Inflammatory macrophage treated with lipopolysaccharide for 1 hour (primary cell): ENCODE results near the gene ZNF646.

Experiments
- DNase-seq, 2 donors: peaks; one replicate each; pipeline ENCODE4 v3.0.0-alpha.2; 2020 to 2022

The ZNF646 gene

DNA sequence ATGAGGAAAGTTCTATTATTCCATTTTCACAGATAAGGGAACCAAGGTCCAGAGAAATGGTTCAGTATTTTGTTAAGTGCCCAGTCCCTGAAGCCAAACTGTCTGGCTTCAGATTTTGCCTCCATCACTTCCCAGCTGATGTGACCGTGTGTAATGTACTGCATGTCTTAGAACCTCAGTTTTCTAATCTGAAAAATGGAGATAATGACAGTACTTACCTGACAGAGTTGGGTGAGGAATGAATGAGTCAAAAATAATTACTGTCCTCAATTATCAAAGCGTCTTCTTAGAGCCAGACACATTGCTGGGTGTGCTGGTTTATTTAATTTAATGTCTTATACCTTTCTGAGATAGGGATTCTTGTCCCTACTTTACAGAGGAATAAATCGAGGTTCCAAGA is 6.9 kb upstream of the ZNF646 start:
- DNase-seq, result no peak

DNA sequence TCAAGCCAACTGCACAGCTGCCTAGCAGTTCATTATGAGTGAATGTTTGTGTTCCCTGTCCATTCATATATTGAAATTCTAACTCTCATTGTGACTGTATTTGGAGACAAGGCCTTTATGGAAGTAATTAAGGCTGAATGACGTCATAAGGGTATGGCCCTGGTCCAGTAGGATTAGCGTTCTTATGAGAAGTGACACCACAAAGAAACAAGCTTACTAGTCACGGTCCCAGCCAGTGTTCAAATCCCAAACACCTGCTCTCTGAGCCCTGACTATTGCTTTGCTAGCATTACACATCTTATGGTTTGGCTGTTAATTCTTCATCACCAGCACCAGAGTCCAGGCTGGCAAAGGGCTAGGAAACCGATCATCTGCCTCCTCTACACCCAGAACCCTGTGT is 2.4 kb upstream of the ZNF646 start:
- DNase-seq, result peak; percentile 22

DNA sequence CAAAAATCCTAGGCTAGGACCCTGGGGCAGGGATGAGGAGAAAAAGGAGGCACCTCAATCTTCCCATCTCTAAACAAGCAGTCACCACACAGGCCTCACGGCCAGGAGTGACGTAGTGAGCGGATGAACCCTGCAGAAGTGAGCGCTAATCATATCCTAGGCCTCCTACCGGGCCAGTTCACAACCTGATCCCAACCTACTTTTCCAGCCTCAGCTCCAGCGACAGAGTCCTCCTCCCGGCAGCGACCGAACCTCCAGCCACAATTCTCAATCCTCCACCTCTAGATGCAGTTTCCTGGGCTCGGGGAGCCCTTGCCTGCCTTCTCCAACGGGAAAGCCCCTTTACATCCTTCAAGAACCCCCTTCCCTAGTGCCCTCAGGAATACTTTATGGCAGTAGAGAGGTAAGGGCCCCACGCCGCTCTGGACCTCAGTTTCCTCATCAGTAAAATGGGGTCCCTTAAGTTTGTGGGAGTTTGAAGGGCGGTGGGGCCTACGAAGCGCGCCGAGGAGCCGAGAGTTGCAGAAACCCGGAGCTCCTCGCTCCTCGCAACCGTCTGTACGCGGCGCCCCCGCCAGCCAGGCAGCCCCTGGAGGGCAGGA is 1.6 kb upstream of the ZNF646 start:
- DNase-seq, result peak; percentile 5 to 20

DNA sequence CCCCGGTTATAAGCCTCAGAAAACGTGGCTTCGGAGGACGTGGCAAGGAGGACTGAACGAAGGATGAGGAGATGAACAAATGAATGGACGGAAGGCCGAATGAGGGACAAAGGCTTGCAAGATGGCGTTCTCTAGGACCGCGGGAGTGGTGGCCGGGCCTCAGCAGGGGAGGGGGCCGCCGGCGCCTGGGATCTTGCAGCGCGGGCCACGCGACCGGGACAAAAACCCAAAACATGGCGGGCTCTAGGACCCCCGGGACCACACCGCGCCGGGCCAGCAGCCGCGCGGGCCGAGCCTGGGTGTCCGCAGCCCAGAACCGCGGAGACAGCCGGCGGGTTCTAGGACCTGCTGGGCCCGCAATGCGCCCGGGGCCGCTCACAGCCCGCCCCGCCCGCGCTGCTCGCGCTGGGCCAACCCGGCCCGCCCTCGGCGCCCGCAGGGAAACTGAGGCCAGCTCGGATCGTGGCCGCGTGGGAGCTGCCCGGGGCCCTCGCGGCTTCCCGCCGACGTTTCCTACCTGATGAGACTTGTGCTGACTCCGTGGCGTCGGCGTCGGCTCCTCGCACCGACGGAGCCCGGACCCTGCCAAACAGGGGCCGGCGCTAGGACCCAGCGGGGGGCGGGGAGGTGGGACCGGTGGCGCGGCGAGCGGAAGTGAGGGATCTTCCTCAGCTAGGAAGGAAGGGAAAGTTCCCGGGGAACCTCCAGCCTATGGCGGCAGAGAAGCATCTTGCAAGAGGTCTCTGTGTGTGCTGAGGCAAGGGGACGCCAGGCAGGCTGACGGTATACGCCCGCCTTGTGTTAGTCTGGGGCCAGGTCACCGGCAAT is 866 bp upstream of the ZNF646 start:
- peak; percentile 91 to 92 for DNase-seq

DNA sequence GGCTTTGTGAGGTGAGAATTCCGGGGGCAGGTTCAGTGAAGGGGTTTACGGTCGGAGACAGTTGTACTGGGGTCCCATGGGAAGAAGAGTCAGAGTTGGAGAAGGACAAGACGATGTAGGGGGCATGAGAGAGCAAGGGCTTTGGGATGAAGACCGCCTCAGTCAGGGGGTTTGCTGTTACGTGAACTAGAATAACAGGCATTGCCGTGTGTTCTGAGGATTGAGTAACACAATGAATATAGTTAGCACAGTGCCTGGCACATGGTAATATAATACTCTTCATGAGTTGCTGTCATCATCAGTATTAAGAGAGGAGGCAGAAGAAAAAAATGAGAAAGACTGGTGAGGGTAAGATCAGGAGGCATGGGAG is 577 bp downstream of the ZNF646 start:
- no peak for DNase-seq

DNA sequence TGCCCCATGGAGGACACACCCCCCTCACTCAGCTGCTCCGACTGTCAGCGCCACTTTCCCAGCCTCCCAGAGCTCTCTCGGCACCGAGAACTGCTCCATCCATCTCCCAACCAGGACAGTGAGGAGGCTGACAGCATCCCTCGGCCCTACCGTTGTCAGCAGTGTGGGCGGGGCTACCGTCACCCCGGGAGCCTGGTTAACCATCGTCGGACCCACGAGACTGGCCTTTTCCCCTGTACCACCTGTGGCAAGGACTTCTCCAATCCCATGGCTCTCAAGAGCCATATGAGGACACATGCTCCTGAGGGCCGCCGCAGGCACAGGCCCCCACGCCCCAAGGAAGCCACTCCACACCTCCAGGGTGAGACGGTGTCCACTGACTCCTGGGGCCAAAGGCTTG is 2.1 kb downstream of the ZNF646 start:
- DNase-seq, result no peak

DNA sequence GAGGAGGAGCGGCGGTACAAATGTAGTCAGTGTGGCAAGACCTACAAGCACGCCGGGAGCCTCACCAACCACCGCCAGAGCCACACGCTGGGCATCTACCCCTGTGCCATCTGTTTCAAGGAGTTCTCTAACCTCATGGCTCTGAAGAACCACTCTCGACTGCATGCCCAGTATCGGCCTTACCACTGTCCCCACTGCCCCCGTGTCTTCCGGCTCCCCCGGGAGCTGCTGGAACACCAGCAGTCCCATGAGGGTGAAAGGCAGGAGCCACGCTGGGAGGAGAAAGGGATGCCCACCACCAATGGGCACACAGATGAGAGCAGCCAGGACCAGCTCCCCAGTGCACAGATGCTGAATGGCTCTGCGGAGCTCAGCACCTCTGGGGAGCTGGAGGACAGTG is 2.8 kb downstream of the ZNF646 start:
- no peak for DNase-seq

DNA sequence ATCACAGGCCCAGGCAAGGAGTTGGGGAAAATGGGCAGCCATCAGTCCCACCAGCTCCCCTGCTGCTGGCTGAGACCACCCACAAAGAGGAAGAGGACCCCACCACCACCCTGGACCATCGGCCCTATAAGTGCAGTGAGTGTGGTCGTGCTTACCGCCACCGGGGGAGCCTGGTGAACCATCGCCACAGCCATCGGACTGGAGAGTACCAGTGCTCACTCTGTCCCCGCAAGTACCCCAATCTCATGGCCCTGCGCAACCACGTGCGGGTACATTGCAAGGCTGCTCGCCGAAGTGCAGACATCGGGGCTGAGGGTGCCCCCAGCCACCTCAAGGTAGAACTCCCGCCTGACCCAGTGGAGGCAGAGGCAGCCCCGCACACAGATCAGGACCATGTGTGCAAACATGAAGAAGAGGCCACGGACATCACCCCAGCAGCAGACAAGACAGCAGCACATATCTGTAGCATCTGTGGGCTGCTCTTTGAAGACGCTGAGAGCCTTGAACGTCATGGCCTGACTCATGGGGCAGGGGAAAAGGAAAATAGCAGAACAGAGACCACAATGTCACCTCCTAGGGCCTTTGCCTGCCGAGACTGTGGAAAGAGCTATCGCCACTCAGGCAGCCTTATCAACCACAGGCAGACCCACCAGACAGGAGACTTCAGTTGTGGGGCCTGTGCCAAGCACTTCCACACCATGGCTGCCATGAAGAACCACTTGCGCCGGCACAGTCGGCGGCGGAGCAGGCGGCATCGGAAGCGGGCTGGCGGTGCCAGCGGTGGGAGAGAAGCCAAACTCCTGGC is 3.6 kb downstream of the ZNF646 start:
- DNase-seq, result no peak

DNA sequence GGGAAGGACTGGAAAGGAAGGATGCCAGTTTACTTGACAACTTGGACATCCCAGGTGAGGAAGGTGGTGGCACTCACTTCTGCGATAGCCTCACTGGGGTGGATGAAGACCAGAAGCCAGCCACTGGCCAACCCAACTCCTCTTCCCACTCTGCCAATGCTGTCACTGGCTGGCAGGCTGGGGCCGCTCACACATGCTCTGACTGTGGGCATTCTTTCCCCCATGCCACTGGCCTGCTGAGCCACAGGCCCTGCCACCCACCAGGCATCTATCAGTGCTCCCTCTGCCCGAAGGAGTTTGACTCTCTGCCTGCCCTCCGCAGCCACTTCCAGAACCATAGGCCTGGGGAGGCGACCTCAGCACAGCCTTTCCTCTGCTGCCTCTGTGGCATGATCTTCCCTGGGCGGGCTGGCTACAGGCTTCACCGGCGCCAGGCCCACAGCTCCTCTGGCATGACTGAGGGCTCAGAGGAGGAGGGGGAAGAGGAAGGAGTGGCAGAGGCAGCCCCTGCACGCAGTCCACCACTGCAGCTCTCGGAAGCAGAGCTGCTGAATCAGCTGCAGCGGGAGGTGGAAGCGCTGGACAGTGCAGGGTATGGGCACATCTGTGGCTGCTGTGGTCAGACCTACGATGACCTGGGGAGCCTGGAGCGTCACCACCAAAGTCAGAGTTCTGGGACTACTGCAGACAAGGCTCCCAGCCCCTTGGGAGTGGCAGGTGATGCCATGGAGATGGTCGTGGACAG is 4.5 kb downstream of the ZNF646 start:
- DNase-seq, result no peak

DNA sequence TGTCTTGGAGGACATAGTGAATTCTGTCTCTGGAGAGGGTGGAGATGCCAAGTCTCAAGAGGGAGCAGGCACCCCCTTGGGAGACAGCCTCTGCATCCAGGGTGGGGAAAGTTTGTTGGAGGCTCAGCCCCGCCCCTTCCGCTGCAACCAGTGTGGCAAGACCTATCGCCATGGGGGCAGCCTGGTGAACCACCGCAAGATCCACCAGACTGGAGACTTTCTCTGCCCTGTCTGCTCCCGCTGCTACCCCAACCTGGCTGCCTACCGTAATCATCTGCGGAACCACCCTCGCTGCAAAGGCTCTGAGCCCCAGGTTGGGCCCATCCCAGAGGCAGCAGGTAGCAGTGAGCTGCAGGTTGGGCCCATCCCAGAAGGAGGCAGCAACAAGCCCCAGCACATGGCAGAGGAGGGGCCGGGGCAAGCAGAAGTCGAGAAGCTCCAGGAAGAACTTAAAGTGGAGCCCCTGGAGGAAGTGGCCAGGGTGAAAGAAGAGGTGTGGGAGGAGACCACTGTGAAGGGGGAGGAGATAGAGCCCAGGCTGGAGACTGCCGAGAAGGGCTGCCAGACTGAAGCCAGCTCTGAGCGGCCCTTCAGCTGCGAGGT is 5.2 kb downstream of the ZNF646 start:
- DNase-seq, result peak in 1 of 2 donors; percentile 34

DNA sequence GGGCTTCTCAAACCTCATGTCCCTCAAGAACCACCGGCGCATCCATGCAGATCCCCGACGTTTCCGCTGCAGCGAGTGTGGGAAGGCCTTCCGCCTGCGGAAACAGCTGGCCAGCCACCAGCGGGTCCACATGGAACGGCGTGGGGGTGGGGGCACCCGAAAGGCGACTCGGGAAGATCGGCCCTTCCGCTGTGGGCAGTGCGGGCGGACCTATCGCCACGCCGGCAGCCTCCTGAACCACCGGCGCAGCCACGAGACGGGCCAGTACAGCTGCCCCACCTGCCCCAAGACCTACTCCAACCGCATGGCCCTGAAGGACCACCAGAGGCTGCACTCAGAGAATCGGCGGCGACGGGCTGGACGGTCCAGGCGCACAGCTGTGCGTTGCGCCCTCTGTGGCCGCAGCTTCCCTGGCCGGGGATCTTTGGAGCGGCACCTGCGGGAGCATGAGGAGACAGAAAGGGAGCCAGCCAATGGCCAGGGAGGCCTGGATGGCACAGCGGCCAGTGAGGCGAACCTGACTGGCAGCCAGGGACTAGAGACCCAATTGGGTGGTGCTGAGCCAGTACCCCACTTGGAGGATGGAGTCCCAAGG is 5.9 kb downstream of the ZNF646 start:
- DNase-seq, result no peak

DNA sequence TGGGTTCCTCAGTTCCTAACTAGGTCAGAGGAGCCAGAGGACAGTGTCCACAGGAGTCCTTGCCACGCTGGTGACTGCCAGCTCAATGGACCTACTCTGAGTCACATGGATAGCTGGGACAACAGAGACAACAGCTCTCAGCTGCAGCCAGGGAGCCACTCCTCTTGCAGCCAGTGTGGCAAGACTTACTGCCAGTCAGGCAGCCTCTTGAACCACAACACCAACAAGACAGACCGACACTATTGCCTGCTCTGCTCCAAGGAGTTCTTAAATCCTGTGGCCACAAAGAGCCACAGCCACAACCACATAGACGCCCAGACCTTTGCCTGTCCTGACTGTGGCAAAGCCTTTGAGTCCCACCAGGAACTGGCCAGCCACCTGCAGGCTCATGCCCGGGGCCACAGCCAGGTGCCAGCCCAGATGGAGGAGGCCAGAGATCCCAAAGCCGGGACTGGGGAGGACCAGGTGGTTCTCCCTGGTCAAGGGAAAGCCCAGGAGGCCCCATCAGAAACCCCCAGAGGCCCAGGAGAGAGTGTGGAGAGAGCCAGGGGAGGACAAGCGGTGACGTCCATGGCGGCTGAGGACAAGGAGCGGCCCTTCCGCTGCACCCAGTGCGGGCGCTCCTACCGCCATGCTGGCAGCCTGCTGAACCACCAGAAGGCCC is 6.7 kb downstream of the ZNF646 start:
- no peak for DNase-seq

DNA sequence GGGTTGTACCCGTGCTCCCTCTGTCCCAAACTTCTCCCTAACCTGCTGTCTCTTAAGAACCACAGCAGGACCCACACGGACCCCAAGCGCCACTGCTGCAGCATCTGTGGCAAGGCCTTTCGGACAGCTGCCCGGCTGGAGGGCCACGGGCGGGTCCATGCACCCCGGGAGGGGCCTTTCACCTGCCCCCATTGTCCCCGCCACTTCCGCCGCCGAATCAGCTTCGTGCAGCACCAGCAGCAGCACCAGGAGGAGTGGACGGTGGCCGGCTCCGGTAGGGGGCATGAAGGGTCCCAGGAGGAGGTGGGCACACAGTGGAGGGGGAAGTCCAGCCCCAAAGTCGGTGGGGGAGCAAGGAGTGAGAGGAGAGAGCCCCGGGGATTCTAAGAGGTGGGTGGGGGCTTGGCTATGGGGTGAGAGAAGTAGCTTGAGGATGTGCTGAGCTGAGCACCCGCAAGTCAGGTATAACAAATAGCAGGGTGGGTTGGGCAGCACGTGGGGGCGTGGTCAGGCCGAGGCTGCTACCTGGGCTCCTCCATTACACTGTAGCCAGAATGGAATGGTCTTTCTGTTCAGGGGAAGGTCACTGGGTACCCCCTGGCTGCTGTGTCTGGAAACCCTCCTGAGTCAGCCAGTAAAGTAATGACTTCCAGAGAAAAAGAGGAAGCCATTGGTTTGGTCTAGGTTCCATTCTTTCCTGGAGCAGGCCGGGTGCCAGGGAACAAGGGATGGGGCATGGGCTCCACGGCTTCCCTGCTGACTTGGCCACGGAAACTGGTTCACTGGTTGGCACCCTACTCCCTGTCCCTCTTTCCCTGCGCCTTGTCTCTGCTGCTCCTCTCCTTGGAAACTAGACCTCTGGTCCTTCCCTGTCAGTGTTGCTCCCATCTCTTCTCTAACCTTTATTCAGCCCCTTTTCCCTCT is 7.5 kb downstream of the ZNF646 start:
- no peak for DNase-seq

DNA sequence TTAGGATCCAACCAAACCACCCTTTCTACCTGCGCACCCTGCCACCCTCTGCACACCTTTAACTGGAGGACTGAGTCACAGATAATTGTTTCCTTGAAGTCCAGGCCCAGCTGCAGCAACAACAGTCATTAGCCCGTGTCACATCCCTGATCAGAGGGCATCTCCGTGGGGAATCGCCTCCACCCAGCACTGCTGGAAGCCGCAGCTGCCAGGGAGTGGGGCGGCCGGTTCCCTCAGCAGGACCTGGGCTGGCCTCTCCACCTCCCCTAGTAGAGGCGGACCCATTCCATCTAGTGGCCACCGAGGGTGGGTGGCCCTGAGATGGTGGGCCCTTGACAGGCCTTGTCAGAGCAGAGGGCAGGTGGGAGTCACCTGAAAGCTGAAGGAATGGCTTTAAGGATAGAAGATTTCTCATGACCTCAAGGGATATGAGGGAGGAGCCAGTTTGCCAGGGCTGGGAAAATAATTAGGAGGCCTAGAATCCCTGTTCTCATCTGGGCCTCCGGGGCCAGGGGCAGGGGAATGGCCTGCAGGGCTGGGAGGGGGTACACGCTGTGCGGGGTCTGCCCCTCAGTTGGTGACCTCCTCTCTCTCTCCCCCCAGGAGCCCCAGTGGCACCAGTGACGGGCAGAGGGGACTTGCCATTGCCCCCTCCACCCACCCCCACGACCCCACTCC is 8.3 kb downstream of the ZNF646 start:
- no peak for DNase-seq

DNA sequence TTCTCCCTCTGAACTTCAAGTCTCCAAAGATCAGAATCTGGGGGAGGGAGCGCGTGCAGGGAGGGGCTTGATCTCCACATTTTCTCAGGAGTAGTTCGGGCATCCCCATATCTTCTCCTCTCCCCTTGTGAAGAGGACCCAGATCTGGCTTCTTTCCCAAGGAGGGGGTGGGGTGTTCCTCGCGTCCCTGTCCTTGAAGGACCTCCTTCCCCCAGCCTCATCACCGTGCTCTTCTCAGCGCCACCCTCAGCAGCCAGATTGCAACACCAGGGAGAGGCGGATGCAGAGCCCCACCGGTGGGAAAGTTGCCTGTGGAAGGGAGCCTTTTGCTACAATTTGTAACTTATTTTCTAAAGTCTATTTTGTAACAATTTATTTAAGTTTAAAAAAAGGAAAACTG is 8.9 kb downstream of the ZNF646 start:
- DNase-seq, result no peak

DNA sequence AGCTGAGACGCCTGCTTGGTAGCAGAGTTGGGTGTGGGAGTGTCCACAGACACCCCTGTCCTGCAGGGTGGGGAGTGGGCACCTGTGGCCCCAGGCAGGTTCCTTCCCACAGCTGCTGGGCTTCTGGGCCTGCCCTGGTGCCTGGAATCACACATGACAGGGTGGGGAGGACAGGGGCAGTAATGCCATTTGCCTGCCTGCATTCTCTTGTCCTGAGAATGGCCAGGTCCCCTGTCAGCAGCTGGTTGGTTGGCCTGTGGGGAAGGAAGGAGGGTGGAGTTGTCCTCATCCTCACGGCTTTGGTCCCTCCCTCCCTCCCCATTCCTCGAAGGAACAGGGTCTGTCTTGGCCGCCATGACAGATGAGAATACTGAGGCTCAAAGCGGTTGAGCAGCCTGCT is 9.3 kb downstream of the ZNF646 start:
- no peak for DNase-seq

DNA sequence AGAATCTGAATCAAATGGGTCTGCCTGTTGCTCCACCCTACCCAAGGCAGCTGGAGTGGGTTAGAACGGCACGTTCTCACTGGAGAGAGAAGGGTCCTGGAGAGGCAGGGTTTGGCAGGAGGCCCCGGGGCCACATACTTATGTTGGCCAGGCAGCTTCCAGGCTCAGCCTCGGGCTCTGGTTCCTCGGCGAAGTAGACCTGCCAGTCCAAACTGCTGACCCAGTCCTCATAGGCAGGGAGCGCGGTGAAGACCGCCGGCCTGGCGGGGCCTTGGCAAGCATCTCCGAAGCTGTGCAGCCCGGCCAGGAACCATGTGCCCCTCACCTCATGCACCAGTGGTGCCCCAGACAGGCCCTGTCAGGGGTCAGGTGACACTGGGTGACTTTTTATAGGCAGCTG is 9.8 kb downstream of the ZNF646 start:
- DNase-seq, result no peak

DNA sequence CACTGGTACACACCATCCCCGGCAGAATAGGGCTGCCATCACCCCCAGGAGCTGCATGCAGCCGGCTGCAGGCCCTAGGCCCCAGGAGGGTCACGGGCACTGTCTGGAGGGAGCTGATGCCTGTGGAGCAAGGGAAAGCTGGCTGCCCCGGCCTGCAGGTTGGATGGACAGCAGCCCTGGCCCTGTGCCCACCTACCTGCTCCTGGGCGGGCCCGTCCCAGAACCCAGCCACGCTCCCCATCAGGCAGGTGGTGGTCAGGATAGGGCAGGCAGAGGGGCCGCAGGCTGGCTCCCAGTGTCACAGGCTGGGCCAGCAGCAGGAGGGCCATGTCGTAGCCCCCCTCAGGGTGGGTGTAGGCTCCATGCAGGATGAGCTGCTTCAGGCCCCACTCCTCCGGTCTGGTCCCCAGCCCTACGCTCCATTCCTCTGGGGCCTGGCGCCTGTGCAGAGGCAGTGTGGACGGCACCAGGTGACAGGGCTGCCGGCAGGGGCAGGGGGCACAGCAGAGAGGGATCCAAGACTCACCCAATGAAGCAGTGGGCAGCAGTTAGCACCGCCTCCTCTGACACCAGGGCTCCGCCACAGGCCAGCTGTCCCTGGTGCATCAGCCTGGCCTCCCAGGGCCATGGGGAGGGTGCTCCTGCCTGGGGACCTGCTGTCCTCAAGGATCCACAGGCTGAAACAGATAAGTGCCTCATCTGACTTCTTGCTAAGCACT is 10.5 kb downstream of the ZNF646 start:
- no peak for DNase-seq

DNA sequence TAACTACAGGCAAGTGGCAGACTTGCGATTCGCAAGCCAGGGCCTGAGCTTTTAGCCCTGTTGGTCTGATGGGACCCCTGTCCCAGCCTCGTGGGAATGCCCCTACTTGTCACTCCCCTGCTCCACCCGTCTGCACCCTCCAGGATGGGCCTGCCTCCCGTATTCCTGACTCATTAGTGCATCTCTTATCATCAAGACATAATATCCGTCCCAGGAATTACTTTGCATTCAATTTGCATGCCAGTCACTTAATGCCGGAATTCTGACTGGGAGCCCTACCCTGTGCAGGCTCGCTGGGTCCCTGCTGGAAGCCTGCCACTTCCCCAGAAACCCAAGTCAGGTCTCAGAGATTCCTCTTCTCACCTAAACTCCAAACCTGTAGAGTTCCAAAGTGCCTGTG is 11.2 kb downstream of the ZNF646 start:
- DNase-seq, result no peak
